Mucosa of descending colon (tissue), 3 donors: Measurements from ENCODE around the gene TNRC6A. TPM values are rescaled to one million over a fixed set of nuclear protein-coding genes. Genes with fewer than 3 reads are reported as not detected.

Source experiments
- ATAC-seq: fragments of 200-7000 bp; cut with Tn5 transposase; one replicate; pipeline ENCODE4 v1.9.1; 2020; ENCODE audit warnings: mild to moderate bottlenecking, moderate library complexity
- DNase-seq, 3 donors: peaks; one replicate each; pipeline ENCODE4 v3.0.0-alpha.2; 2020
- H3K36me3 ChIP-seq: fragments of 200-600 bp; one replicate; pipeline ENCODE4 v1.8.0; 2021; ENCODE audit warnings: low read depth, mild to moderate bottlenecking
- H3K4me1 ChIP-seq: fragments of 200-600 bp; one replicate; pipeline ENCODE4 v1.8.0; 2021; ENCODE audit warnings: low read depth, mild to moderate bottlenecking
- H3K4me3 ChIP-seq: fragments of 200-600 bp; one replicate; pipeline ENCODE4 v1.8.0; 2021; ENCODE audit warnings: mild to moderate bottlenecking
- H3K9me3 ChIP-seq: fragments of 200-600 bp; one replicate; pipeline ENCODE4 v1.8.0; 2021; ENCODE audit warnings: mild to moderate bottlenecking
- CTCF ChIP-seq: fragments of 200-600 bp; IDR thresholded peaks from one replicate; pipeline ENCODE4 v1.8.0; 2022; ENCODE audit warnings: antibody characterized with exemption, mild to moderate bottlenecking
- intact Hi-C, 2 donors: fragments of 100-400 bp; cut with DNase I in 1 of 2; cut with micrococcal nuclease in 1 of 2; formaldehyde crosslinking; loops; one replicate each; pipeline versions ENCODE4 v1.11.0 to v1.11.1; 2022; cut with DNase I, micrococcal nuclease
- total RNA-seq, 3 donors: library from RNA; stranded (reverse); fragmentation: NEBNext Ultra II Directional in 2 of 3; extraction: Animal tissue kit (Norgen Biotek cat#: 25700) in 2 of 3; gene quantifications; one replicate each; pipeline versions ENCODE4 v1.2.1 to v1.2.4, GENCODE V29; 2021 to 2023
- donor health status: DM: no; HTN: no; CAD: no; lungs with moderate emphysema.
- donor health status: DM: no; HTN: no; CAD: no.
- donor health status: DM: no; HTN: yes; CAD: no.

Gene TNRC6A
- total RNA-seq, 3 donors from 2014 or later: 40.5 to 83.7 (median 47.8) TPM

- H3K4me1 ChIP-seq: no peaks in the 10 kb centered on the region
- ATAC-seq (no peak), DNase-seq (no peak)
- H3K9me3 ChIP-seq: no peaks in the 10 kb centered on the region
- TF ChIP-seq CTCF: no peak
- H3K4me3 ChIP-seq: no peak overlapping the region
- H3K36me3 ChIP-seq: no peaks in the 10 kb centered on the region
- intact Hi-C loops: no loop called here
Observed at GRCh38 chr16:24875466-24875865, 146.0 kb downstream of the TNRC6A start.

Other genes starting within 250 kb of the TNRC6A start
- gene RBBP6, start 190.1 kb upstream of the TNRC6A start, total RNA-seq: 10 to 100 TPM; 36.3 to 61.5 (median 37.4) TPM
- 1 to 10 TPM in 2 of 3 donors, under 1 TPM in 1; 0.63 to 2.4 (median 1.3) TPM for gene SLC5A11, start 116.3 kb downstream of the TNRC6A start, total RNA-seq